DMS153 (cell line): ENCODE measurements around the gene GAB2.
"Not testable (repeated sequence)": the region's sequence is repeated elsewhere in the genome, so short reads cannot be mapped to it uniquely, and the experiment has no call there.

Source experiments
- DNase-seq: peaks from one replicate; lab custom pipeline; 2025; lab: John Stamatoyannopoulos, UW

GAB2 gene

GRCh38 chr11:78312712-78313111, 104.9 kb downstream of the GAB2 start:
- no peak for DNase-seq

- no peak for DNase-seq
Measured at GRCh38 chr11:78311702-78312371, 105.8 kb downstream of the GAB2 start.

- no peak for DNase-seq
Measured at GRCh38 chr11:78310500-78310909, 107.1 kb downstream of the GAB2 start.

- no peak for DNase-seq
Measured at GRCh38 chr11:78304201-78304600, 113.4 kb downstream of the GAB2 start.

GRCh38 chr11:78300108-78300839, 117.3 kb downstream of the GAB2 start:
- DNase-seq, result no peak

- DNase-seq, result no peak
Measured at GRCh38 chr11:78299000-78299710, 118.5 kb downstream of the GAB2 start.

GRCh38 chr11:78298291-78298771, 119.3 kb downstream of the GAB2 start:
- no peak for DNase-seq

GRCh38 chr11:78295991-78296930, 121.4 kb downstream of the GAB2 start:
- no peak for DNase-seq

GRCh38 chr11:78295347-78295746, 122.3 kb downstream of the GAB2 start:
- no peak for DNase-seq

GRCh38 chr11:78294100-78294499, 123.5 kb downstream of the GAB2 start:
- not testable (repeated sequence) for DNase-seq

GRCh38 chr11:78293536-78293935, 124.1 kb downstream of the GAB2 start:
- DNase-seq, result no peak

GRCh38 chr11:78292109-78292803, 125.4 kb downstream of the GAB2 start:
- DNase-seq, result no peak

- DNase-seq, result no peak
Measured at GRCh38 chr11:78291503-78292108, 126.0 kb downstream of the GAB2 start.

GRCh38 chr11:78290293-78291176, 127.1 kb downstream of the GAB2 start:
- no peak for DNase-seq

- no peak for DNase-seq
Measured at GRCh38 chr11:78289552-78290292, 127.9 kb downstream of the GAB2 start.

GRCh38 chr11:78284260-78284659, 133.4 kb downstream of the GAB2 start:
- DNase-seq, result no peak

- no peak for DNase-seq
Measured at GRCh38 chr11:78282821-78283220, 134.8 kb downstream of the GAB2 start.

GRCh38 chr11:78281511-78281910, 136.1 kb downstream of the GAB2 start:
- DNase-seq, result no peak
